Epithelial cell of prostate (primary cell): ENCODE results near the gene PNMA6E.

Experiments used
- DNase-seq: peaks from one replicate; pipeline ENCODE4 v3.0.0-alpha.2; 2011; ENCODE audit warnings: low read depth, low spot score
- H3K27ac ChIP-seq: fragments of 450-650 bp; 2 replicates; pipeline ENCODE4 v1.5.1; 2017; ENCODE audit warnings: mild to moderate bottlenecking

Gene PNMA6E

GRCh38 chrX:153401133-153401764 is at the start of gene PNMA6E:
TSS of gene PNMA6E (minus strand) at chrX:153401350. CDS start at chrX:153398849, 2,501 bp downstream.
- DNase-seq = no peak
- no peak within 1 kb of the TSS for H3K27ac ChIP-seq

GRCh38 chrX:153450949-153451277 is 49.8 kb upstream of the PNMA6E start:
- H3K27ac ChIP-seq = no peak overlapping the region
- no peak for DNase-seq

DNA sequence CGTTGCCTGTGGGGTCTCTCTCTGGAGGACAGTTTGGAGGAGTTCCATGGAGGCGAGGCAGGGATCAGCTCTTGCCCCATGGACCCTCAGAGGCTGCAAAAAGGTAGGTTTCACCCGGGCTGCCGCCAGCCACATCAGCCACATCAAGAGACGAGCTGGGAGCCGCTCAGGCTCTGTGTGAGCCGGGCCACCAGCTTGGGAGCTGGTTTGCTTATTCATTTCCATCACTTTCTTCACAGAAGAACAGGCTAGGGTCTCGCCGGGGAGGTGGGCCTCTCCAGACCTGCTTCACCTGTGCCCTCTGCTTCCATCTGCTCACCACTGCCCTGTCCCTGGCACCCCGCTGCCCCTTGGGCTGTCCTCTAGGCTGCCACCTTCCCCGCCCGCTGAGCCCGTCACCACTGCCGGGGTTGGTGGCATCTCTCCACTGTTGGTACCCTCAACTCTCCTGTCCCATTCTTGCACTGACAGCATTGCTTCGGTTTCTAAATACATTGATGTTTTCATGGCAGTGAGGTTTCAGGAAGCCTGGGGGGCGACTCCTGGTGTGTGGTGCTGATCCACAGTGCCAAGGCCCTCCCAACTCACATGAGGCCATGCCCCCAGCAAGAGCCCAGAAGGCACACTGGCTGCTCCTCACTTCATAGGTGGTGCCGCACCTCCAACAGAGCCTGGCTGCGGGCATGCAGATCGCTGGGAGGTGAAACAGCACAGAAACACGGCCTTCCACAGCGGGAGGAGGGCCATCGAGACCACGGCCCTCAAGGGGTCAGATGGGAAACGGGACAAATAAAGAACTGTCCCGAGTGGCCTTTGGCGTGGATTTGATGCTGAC is 49.2 kb upstream of the PNMA6E start:
- no peak overlapping the region for H3K27ac ChIP-seq
- DNase-seq = no peak

DNA sequence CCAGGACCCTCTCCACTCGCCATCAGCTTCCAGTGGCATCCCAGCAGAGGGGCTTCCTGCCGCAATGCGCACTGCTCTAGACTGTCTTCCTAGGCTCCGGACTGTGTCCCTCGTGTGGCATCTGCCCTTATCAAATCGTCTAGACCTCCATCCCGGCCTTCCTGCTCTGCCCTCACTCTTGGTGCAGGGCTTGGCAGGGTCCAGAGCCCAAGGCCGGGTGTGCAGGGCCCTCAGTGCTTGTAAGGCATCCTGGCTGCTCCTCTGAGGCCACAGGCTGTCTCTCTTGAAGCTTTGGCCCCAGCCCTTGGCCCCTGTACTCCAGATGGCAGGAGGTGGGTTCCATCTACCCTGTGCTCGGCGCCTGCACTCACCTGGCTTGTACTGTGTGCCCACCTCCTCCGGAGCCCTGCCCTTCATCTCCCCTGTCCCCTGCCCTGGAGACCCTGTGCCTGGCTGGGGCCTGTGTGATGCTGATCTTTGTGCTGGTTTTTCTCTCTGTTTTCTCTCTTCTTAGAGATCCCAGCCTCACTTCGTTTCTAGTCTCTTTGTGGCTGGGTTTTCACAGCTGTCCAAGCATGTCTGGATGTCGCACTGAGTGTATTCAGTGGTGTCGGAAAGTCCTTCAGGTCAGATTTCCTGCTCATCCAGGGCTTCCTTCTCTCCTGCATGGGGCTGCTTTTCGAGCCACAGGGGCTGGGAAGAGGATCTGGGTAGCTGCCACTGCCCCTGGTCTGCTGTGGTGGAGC is 48.4 kb upstream of the PNMA6E start:
- no peak for DNase-seq
- H3K27ac ChIP-seq = no peak overlapping the region

DNA sequence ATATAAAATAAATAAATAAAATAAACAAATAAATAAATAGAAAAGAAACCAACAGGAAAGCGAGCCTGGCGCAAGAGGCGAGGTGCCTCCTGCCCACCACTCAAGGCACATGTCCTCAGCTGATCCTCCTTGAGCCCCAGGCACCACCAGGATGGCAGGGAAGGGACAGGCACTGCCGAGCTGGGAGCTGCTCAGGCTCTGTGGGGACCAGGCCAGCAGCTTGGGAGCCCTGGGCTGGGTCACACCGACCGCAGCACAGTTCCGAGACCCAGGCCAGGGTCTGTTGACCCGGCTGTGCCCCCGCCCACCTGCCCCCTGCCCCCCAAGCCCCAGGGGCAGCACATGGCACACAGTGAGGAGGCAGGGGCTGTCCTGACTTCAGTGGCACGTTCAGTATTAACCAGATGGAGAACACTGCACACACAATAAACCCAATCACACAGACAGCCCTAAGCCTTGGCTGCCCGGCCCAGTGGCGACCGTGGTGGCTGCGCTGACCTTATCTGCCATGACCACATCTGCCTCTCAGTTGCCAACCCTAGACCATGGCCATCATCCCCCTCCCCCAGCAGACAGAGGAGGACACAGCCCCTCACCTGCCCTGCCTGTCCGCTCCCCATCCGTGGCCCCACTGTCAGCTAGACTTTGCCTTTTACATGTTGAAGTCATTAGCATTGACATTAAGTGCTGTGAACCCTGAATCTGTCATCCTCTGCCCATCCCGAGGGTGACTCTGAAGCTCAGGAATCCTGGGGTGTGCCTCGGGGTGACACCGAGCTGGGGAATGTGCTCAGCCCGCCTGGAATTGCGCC is 47.6 kb upstream of the PNMA6E start:
- H3K27ac ChIP-seq = no peak overlapping the region
- DNase-seq = no peak

GRCh38 chrX:153447581-153447960 is 46.4 kb upstream of the PNMA6E start:
- no peak for DNase-seq
- no peak overlapping the region for H3K27ac ChIP-seq

- DNase-seq = no peak
- no peak overlapping the region for H3K27ac ChIP-seq
These were observed 45.9 kb upstream of the PNMA6E start for GRCh38 chrX:153446950-153447580.

- no peak for DNase-seq
- H3K27ac ChIP-seq = no peak overlapping the region
These were observed 45.4 kb upstream of the PNMA6E start for GRCh38 chrX:153446636-153446936.

DNA sequence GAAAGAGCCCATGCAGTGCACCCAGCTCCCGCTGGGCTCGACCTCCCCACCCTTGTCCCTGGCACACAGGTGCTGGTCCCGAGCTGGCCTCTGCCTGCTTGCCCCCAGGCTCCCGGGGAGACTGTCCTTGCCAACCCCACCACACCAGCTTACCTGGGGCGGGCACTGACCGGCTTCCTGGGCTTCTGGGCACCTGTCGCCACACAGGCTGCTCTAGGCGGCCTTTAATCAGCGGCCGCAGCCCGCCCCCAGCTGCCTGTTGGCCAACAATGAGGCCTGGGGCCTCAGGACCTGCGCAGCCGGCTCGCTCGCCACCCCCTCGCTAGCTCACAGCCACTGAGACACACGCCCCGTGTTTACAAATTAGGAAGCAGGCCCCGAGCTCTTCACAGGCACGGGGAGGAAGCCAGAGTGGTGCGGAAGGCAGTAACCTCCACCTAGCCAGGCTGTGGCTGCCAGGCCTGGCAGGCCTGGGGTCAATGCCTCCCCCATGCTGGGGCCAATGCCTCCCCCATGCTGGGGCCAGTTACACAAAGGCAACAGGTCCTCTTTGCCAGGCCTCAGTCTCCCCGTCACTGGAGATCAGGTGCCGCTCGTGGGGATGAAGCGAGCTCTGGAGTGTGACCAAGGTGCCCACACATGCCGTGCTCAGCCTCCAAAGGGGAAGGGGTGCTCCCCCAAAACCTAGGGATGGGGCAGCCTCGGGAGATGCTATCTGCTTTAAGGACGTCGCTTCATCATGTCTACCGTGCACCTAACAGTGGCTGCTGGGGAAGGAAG is 44.9 kb upstream of the PNMA6E start, which contains the start of gene TREX2:
Gene TREX2, minus strand, starts transcription at position 201 of the 780 bp plus-strand sequence. CDS start 626 bp downstream, outside the sequence.
- no peak within 1 kb of the TSS for H3K27ac ChIP-seq
- no peak for DNase-seq

DNA sequence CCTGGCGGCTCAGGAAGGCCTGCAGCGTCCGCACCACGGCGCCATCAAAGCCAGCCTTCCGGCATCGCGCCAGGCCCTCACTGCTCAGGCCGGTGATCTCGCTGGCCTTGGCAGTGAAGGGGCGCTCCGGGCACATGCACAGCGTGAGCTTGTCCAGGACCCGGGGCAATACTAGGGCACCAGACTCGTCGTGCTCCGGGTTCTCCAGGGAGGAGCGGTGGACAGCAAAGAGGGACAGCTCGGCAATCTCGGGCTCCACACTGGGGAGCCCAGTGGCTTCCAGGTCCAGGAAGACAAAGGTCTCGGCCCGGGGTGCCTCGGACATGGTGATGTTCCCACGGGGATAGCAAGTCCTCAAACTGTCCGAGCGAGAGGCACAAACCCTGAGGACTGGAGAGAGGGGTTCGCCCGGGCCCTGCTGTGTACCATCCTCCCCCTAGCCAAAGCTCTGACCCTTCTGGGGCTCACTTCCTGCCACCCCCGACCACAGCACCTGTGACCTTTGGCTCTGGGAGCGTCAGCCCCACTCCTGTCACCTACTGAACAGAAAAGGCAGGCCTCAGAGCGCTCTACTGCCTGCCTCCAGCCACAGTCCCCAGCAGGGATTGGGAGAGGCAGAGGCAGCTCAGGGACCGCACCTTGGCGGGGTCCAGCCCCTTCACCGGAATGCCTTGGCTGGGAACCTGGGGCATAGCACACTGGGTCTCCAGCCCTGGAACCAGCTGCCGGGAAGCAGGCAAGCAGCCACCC is 44.1 kb upstream of the PNMA6E start:
- H3K27ac ChIP-seq = no peak overlapping the region
- no peak for DNase-seq

GRCh38 chrX:153444333-153445011 is 43.3 kb upstream of the PNMA6E start:
- no peak overlapping the region for H3K27ac ChIP-seq
- DNase-seq = no peak

DNA sequence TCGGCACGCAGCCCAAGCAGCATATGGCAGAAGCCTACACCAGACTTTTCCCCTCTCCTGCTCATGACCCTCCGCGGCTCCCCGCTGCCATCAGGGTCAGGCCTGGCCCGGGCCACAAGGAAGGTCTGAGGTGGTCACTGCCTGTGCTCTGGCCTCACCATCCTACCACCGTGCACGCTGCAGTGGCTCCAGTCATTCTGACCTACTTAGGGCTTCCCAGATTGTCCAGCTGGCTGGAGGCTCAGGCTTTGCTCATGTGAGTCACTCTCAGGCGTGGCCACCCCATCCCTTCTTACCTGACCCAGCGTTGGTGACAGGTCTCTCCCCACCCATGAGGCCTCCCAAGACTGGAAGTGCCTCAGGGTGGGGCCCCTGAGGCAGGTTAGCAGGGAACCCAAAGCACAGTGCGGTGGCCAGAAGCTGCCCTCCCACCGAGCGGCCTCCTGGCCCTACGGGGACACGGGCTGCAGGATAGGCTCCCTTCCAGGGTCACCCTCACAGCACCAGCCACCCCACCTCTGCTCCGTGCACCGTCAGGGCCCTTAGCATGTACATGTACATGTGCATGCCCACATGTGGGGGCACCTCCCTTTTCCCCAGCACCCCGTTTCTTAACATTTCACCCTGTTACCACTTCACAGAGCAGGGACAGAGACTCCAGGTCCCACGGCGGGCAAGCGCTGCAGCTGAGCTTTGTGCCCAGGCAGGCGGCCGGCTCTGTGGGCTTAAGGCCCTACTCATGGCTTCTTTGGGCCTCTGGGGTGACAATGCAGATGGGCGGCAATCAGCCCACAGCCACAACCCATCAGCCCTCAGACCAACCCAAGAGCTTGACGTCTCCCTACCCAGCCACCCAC is 42.6 kb upstream of the PNMA6E start:
- DNase-seq = no peak
- H3K27ac ChIP-seq = no peak overlapping the region

GRCh38 chrX:153442463-153442862 is 41.3 kb upstream of the PNMA6E start:
- no peak for DNase-seq
- H3K27ac ChIP-seq = peak overlapping the region; percentile 63

GRCh38 chrX:153441981-153442380 is 40.8 kb upstream of the PNMA6E start:
- peak overlapping the region; percentile 63 for H3K27ac ChIP-seq
- peak; percentile 48 for DNase-seq

DNA sequence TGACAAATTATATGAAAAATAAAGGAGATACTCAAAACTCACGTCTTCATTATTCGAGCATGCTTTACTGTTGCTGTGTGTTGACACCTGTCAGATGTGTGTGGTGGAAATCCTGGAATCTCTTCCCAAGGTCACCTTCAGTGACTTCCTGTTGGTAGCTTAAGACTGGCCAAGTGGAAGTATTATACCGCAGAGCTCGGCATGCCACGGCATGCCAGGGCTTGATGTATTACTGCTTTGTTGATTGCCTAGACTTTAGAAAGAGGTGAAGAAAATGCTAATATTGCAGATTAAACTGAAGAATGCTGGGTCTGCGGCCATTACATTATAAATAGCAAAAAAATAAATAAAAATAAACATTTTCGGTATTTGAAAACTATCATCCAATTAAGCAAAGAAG is 40.1 kb upstream of the PNMA6E start:
- DNase-seq = no peak
- H3K27ac ChIP-seq = peak overlapping the region; percentile 63

GRCh38 chrX:153440556-153441135 is 39.5 kb upstream of the PNMA6E start:
- DNase-seq = peak; percentile 14
- H3K27ac ChIP-seq = no peak overlapping the region

GRCh38 chrX:153439977-153440376 is 38.8 kb upstream of the PNMA6E start:
- no peak for DNase-seq
- H3K27ac ChIP-seq = no peak overlapping the region
